ENCODE results near the gene CSNK1D.

CSNK1D gene

DNA sequence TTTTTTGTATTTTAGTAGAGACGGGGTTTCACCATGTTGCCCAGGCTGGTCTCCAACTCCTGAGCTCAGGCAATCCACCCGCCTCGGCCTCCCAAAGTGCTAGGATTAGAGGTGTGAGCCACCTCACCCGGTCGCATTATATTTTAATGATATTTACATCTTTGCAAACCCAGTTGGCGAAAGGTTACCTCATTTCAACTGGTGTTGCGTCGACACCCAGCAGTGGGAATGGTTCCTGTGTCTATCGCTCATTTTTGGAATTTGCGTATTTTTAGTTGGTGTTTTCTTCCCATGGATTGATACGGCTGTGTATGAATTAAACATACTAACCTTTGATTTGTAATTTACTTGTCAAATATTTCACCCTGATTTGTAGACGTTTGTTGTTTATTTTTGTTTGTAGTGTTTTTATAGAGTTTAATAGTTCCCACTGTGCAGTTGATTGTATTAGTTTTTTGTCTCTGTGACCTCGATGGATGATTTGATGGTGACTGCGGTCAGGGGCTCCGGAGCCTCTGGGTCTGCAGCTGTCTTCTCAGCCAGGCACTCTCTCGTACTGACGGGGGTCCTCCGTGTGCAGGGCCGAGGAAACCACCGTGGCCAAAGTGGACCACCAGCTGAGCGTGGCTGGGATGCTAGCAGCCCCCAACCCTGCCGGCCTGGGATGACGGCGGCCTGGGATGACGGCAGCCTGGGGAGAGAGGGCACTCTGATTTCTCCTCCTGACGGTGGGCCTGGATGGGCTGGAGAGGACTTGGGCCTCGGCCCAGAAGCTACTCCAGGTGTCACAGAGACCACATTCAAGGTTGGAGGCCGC lies 39.9 kb upstream of the CSNK1D start:
- no peak for TF ChIP-seq REST (IDR thresholded peaks at IDR 0.05; ENCODE audit: insufficient read depth in 1 of 2, low read depth in 2 of 2, low read length in 2 of 2)
- TF ChIP-seq POLR2AphosphoS5 (IDR thresholded peaks at IDR 0.05; ENCODE audit: low read depth, low read length): no peak
- TF ChIP-seq SIN3A (IDR thresholded peaks at IDR 0.05; ENCODE audit: borderline replicate concordance, insufficient read depth, low read length): no peak
- no peak for TF ChIP-seq TAF1 (IDR thresholded peaks at IDR 0.05; ENCODE audit: borderline replicate concordance, insufficient read depth, low read length)
- no peak for TF ChIP-seq FOXP2 (optimal IDR thresholded peaks at IDR 0.05; ENCODE audit: borderline replicate concordance, extremely low read depth, extremely low read length, insufficient read depth)

GRCh38 chr17:82311971-82312370 lies 38.5 kb upstream of the CSNK1D start:
- TF ChIP-seq FOXP2 (optimal IDR thresholded peaks at IDR 0.05; ENCODE audit: borderline replicate concordance, extremely low read depth, extremely low read length, insufficient read depth) (no peak), TAF1 (IDR thresholded peaks at IDR 0.05; ENCODE audit: borderline replicate concordance, insufficient read depth, low read length) (no peak), REST (IDR thresholded peaks at IDR 0.05; ENCODE audit: insufficient read depth in 1 of 2, low read depth in 2 of 2, low read length in 2 of 2) (no peak), SIN3A (IDR thresholded peaks at IDR 0.05; ENCODE audit: borderline replicate concordance, insufficient read depth, low read length) (no peak), POLR2AphosphoS5 (IDR thresholded peaks at IDR 0.05; ENCODE audit: low read depth, low read length) (no peak)

- TF ChIP-seq SIN3A (IDR thresholded peaks at IDR 0.05; ENCODE audit: borderline replicate concordance, insufficient read depth, low read length) (no peak), REST (IDR thresholded peaks at IDR 0.05; ENCODE audit: insufficient read depth in 1 of 2, low read depth in 2 of 2, low read length in 2 of 2) (no peak), FOXP2 (optimal IDR thresholded peaks at IDR 0.05; ENCODE audit: borderline replicate concordance, extremely low read depth, extremely low read length, insufficient read depth) (no peak), POLR2AphosphoS5 (IDR thresholded peaks at IDR 0.05; ENCODE audit: low read depth, low read length) (no peak), TAF1 (IDR thresholded peaks at IDR 0.05; ENCODE audit: borderline replicate concordance, insufficient read depth, low read length) (no peak)
These were observed 37.4 kb upstream of the CSNK1D start for GRCh38 chr17:82310877-82311276.

GRCh38 chr17:82309656-82310570 lies 36.4 kb upstream of the CSNK1D start:
- TF ChIP-seq SIN3A (IDR thresholded peaks at IDR 0.05; ENCODE audit: borderline replicate concordance, insufficient read depth, low read length): no peak
- no peak for TF ChIP-seq REST (IDR thresholded peaks at IDR 0.05; ENCODE audit: insufficient read depth in 1 of 2, low read depth in 2 of 2, low read length in 2 of 2)
- no peak for TF ChIP-seq TAF1 (IDR thresholded peaks at IDR 0.05; ENCODE audit: borderline replicate concordance, insufficient read depth, low read length)
- TF ChIP-seq POLR2AphosphoS5 (IDR thresholded peaks at IDR 0.05; ENCODE audit: low read depth, low read length): no peak
- no peak for TF ChIP-seq FOXP2 (optimal IDR thresholded peaks at IDR 0.05; ENCODE audit: borderline replicate concordance, extremely low read depth, extremely low read length, insufficient read depth)

Data from PFSK-1 (cell line).